ENCODE results near the gene GJB3.

The GJB3 gene

GRCh38 chr1:34742667-34743270, 38.2 kb upstream of the GJB3 start:
- TF ChIP-seq NFIC (IDR thresholded peaks at IDR 0.05) (no peak), USF1 (IDR thresholded peaks at IDR 0.05) (no peak), EP300 (IDR thresholded peaks at IDR 0.05; ENCODE audit: borderline replicate concordance) (no peak), TEAD4 (IDR thresholded peaks at IDR 0.05) (no peak), EGR1 (IDR thresholded peaks at IDR 0.05) (no peak), REST (IDR thresholded peaks at IDR 0.05; ENCODE audit: low read depth) (no peak), RAD21 (IDR thresholded peaks at IDR 0.05; ENCODE audit: low read depth) (peak; percentile 92)

GRCh38 chr1:34743775-34744174, 37.2 kb upstream of the GJB3 start:
- TF ChIP-seq REST (IDR thresholded peaks at IDR 0.05; ENCODE audit: low read depth) = no peak
- TF ChIP-seq TAF1 (IDR thresholded peaks at IDR 0.05; ENCODE audit: low read depth) = no peak
- TF ChIP-seq ZBTB7A (IDR thresholded peaks at IDR 0.05; ENCODE audit: low read depth) = no peak
- no peak for TF ChIP-seq USF1 (IDR thresholded peaks at IDR 0.05)
- no peak for TF ChIP-seq TCF12 (IDR thresholded peaks at IDR 0.05; ENCODE audit: low read depth)
- TF ChIP-seq TEAD4 (IDR thresholded peaks at IDR 0.05) = no peak
- TF ChIP-seq NFIC (IDR thresholded peaks at IDR 0.05) = no peak
- no peak for TF ChIP-seq YY1 (IDR thresholded peaks at IDR 0.05; ENCODE audit: low read depth)
- no peak for TF ChIP-seq CEBPB (IDR thresholded peaks at IDR 0.05)
- no peak for TF ChIP-seq MAX (IDR thresholded peaks at IDR 0.05)
- no peak for TF ChIP-seq CREB1 (IDR thresholded peaks at IDR 0.05; ENCODE audit: low read depth)
- TF ChIP-seq RAD21 (IDR thresholded peaks at IDR 0.05; ENCODE audit: low read depth) = no peak
- TF ChIP-seq EP300 (IDR thresholded peaks at IDR 0.05; ENCODE audit: borderline replicate concordance) = no peak
- no peak for TF ChIP-seq FOXM1 (IDR thresholded peaks at IDR 0.05; ENCODE audit: borderline replicate concordance, low read depth)
- TF ChIP-seq EGR1 (IDR thresholded peaks at IDR 0.05) = no peak

- TF ChIP-seq TAF1 (IDR thresholded peaks at IDR 0.05; ENCODE audit: low read depth) = no peak
- TF ChIP-seq TEAD4 (IDR thresholded peaks at IDR 0.05) = no peak
- no peak for TF ChIP-seq EGR1 (IDR thresholded peaks at IDR 0.05)
- TF ChIP-seq FOXM1 (IDR thresholded peaks at IDR 0.05; ENCODE audit: borderline replicate concordance, low read depth) = no peak
- TF ChIP-seq MAX (IDR thresholded peaks at IDR 0.05) = no peak
- no peak for TF ChIP-seq ZBTB7A (IDR thresholded peaks at IDR 0.05; ENCODE audit: low read depth)
- no peak for TF ChIP-seq USF1 (IDR thresholded peaks at IDR 0.05)
- no peak for TF ChIP-seq EP300 (IDR thresholded peaks at IDR 0.05; ENCODE audit: borderline replicate concordance)
- TF ChIP-seq CREB1 (IDR thresholded peaks at IDR 0.05; ENCODE audit: low read depth) = no peak
- no peak for TF ChIP-seq NFIC (IDR thresholded peaks at IDR 0.05)
- TF ChIP-seq YY1 (IDR thresholded peaks at IDR 0.05; ENCODE audit: low read depth) = no peak
- TF ChIP-seq RAD21 (IDR thresholded peaks at IDR 0.05; ENCODE audit: low read depth) = no peak
- TF ChIP-seq CEBPB (IDR thresholded peaks at IDR 0.05) = no peak
- TF ChIP-seq REST (IDR thresholded peaks at IDR 0.05; ENCODE audit: low read depth) = no peak
- TF ChIP-seq TCF12 (IDR thresholded peaks at IDR 0.05; ENCODE audit: low read depth) = no peak
These were observed 36.2 kb upstream of the GJB3 start for GRCh38 chr1:34744851-34745250.

GRCh38 chr1:34745666-34746065, 35.3 kb upstream of the GJB3 start:
- TF ChIP-seq USF1 (IDR thresholded peaks at IDR 0.05) (no peak), TCF12 (IDR thresholded peaks at IDR 0.05; ENCODE audit: low read depth) (no peak), NFIC (IDR thresholded peaks at IDR 0.05) (no peak), RAD21 (IDR thresholded peaks at IDR 0.05; ENCODE audit: low read depth) (no peak), ZBTB7A (IDR thresholded peaks at IDR 0.05; ENCODE audit: low read depth) (no peak), TEAD4 (IDR thresholded peaks at IDR 0.05) (no peak), YY1 (IDR thresholded peaks at IDR 0.05; ENCODE audit: low read depth) (no peak), MAX (IDR thresholded peaks at IDR 0.05) (no peak), CREB1 (IDR thresholded peaks at IDR 0.05; ENCODE audit: low read depth) (no peak), REST (IDR thresholded peaks at IDR 0.05; ENCODE audit: low read depth) (no peak), CEBPB (IDR thresholded peaks at IDR 0.05) (no peak), TAF1 (IDR thresholded peaks at IDR 0.05; ENCODE audit: low read depth) (no peak), EGR1 (IDR thresholded peaks at IDR 0.05) (no peak), FOXM1 (IDR thresholded peaks at IDR 0.05; ENCODE audit: borderline replicate concordance, low read depth) (no peak), EP300 (IDR thresholded peaks at IDR 0.05; ENCODE audit: borderline replicate concordance) (no peak)
